ENCODE data around the gene NFAT5. TPM values are rescaled to one million over a fixed set of nuclear protein-coding genes. Genes with fewer than 3 reads are reported as not detected.
"Not testable (repeated sequence)": the region's sequence is repeated elsewhere in the genome, so short reads cannot be mapped to it uniquely, and the experiment has no call there.

Gene NFAT5
- total RNA-seq, 1 donor from 2014 or later: 30.1 TPM

- Mint-ChIP-seq H3K9me3 (no peaks in the 10 kb centered on the region), H3K36me3 (no peaks in the 10 kb centered on the region), H3K4me3 (no peak overlapping the region), H3K27ac (no peak overlapping the region), H3K4me1 (ENCODE audit: unreplicated experiment) (peaks cover 14% of the 10 kb centered on the region), H3K27me3 (no peaks in the 10 kb centered on the region)
- TF ChIP-seq CTCF (conservative IDR thresholded peaks at IDR 0.05): no peak
- DNase-seq (ENCODE audit: extremely low spot score, unreplicated experiment): no peak
Measured at GRCh38 chr16:69559164-69559563, 6.6 kb upstream of the NFAT5 start.

GRCh38 chr16:69561367-69561766 lies 4.4 kb upstream of the NFAT5 start:
- not testable (repeated sequence) for H3K27me3 Mint-ChIP-seq

GRCh38 chr16:69561901-69562300 lies 3.9 kb upstream of the NFAT5 start:
- no peak for DNase-seq (ENCODE audit: extremely low spot score, unreplicated experiment)
- Mint-ChIP-seq H3K27ac (no peak overlapping the region), H3K4me1 (ENCODE audit: unreplicated experiment) (peaks cover 15% of the 10 kb centered on the region), H3K4me3 (no peak overlapping the region), H3K36me3 (peaks cover 1% of the 10 kb centered on the region), H3K9me3 (no peaks in the 10 kb centered on the region), H3K27me3 (no peaks in the 10 kb centered on the region)
- TF ChIP-seq CTCF (conservative IDR thresholded peaks at IDR 0.05): no peak

More at GRCh38 chr16:69561367-69561766, 4.4 kb upstream of the NFAT5 start:
- not testable (repeated sequence) for DNase-seq (ENCODE audit: extremely low spot score, unreplicated experiment); H3K4me3 Mint-ChIP-seq; H3K36me3 Mint-ChIP-seq; H3K9me3 Mint-ChIP-seq; H3K27ac Mint-ChIP-seq
- H3K4me1 Mint-ChIP-seq (ENCODE audit: unreplicated experiment): peaks cover 15% of the 10 kb centered on the region

- Mint-ChIP-seq H3K9me3 (no peaks in the 10 kb centered on the region), H3K36me3 (peaks cover 3% of the 10 kb centered on the region), H3K4me1 (ENCODE audit: unreplicated experiment) (peaks cover 19% of the 10 kb centered on the region), H3K27ac (no peak overlapping the region), H3K4me3 (no peak overlapping the region), H3K27me3 (no peaks in the 10 kb centered on the region)
- no peak for TF ChIP-seq CTCF (conservative IDR thresholded peaks at IDR 0.05)
- no peak for DNase-seq (ENCODE audit: extremely low spot score, unreplicated experiment)
Measured at GRCh38 chr16:69562813-69563212, 3.0 kb upstream of the NFAT5 start.

GRCh38 chr16:69563605-69564580 lies 1.9 kb upstream of the NFAT5 start:
- no peaks in the 10 kb centered on the region for H3K9me3 Mint-ChIP-seq
- H3K27ac Mint-ChIP-seq: peak overlapping the region; percentile 92
- peak overlapping the region; percentile 94 for H3K4me3 Mint-ChIP-seq
- TF ChIP-seq CTCF (conservative IDR thresholded peaks at IDR 0.05): no peak
- peaks cover 20% of the 10 kb centered on the region for H3K4me1 Mint-ChIP-seq (ENCODE audit: unreplicated experiment)
- H3K36me3 Mint-ChIP-seq: peaks cover 3% of the 10 kb centered on the region
- DNase-seq (ENCODE audit: extremely low spot score, unreplicated experiment): no peak
- H3K27me3 Mint-ChIP-seq: no peaks in the 10 kb centered on the region
